Endothelial cell of hepatic sinusoid (primary cell): ENCODE data around the gene GOPC.

Experiments
- in situ Hi-C: cut with HindIII; loops from 2 replicates; pipeline ENCODE4 v1.10.0; 2017; ENCODE audit warnings: low sequenced_read_pairs

The GOPC gene

GRCh38 chr6:117552618-117553017 is 49.7 kb downstream of the GOPC start:
- in situ Hi-C loops, result no loop called here

- in situ Hi-C loops, result no loop called here
Observed at GRCh38 chr6:117550618-117551242, 51.6 kb downstream of the GOPC start.

- in situ Hi-C loops, result no loop called here
Observed at GRCh38 chr6:117550078-117550600, 52.2 kb downstream of the GOPC start.

GRCh38 chr6:117549611-117550010 is 52.7 kb downstream of the GOPC start:
- in situ Hi-C loops, result loop anchor here (5.0 kb wide), 1 partner anchor 37 kb away; no protein-coding TSS in a partner anchor

- in situ Hi-C loops, result loop anchor here (5.0 kb wide), 1 partner anchor 37 kb away; no protein-coding TSS in a partner anchor
Observed at GRCh38 chr6:117548797-117549301, 53.5 kb downstream of the GOPC start.

- in situ Hi-C loops, result loop anchor here (5.0 kb wide), 1 partner anchor 36 kb away; no protein-coding TSS in a partner anchor
Observed at GRCh38 chr6:117547688-117548621, 54.4 kb downstream of the GOPC start.

GRCh38 chr6:117546674-117547073 is 55.6 kb downstream of the GOPC start:
- in situ Hi-C loops, result loop anchor here (5.0 kb wide), 1 partner anchor 34 kb away; no protein-coding TSS in a partner anchor

- in situ Hi-C loops, result loop anchor here (5.0 kb wide), 1 partner anchor 33 kb away; no protein-coding TSS in a partner anchor
Observed at GRCh38 chr6:117545161-117545595, 57.1 kb downstream of the GOPC start.

- in situ Hi-C loops, result loop anchor here (5.0 kb wide), 1 partner anchor 32 kb away; no protein-coding TSS in a partner anchor
Observed at GRCh38 chr6:117544716-117545115, 57.6 kb downstream of the GOPC start.

GRCh38 chr6:117542493-117542892 is 59.8 kb downstream of the GOPC start:
- in situ Hi-C loops, result no loop called here

- in situ Hi-C loops, result no loop called here
Observed at GRCh38 chr6:117540670-117541069, 61.6 kb downstream of the GOPC start.

- in situ Hi-C loops, result no loop called here
Observed at GRCh38 chr6:117538615-117539014, 63.7 kb downstream of the GOPC start.

- in situ Hi-C loops, result no loop called here
Observed at GRCh38 chr6:117536317-117536716, 66.0 kb downstream of the GOPC start.

GRCh38 chr6:117534974-117535373 is 67.3 kb downstream of the GOPC start:
- in situ Hi-C loops, result loop anchor here (5.0 kb wide), 1 partner anchor 88 kb away; no protein-coding TSS in a partner anchor

- in situ Hi-C loops, result loop anchor here (5.0 kb wide), 1 partner anchor 86 kb away; no protein-coding TSS in a partner anchor
Observed at GRCh38 chr6:117533775-117534174, 68.5 kb downstream of the GOPC start.

GRCh38 chr6:117531809-117532725 is 70.2 kb downstream of the GOPC start:
- in situ Hi-C loops, result loop anchor here (5.0 kb wide), 1 partner anchor 85 kb away; no protein-coding TSS in a partner anchor

GRCh38 chr6:117531346-117531745 is 71.0 kb downstream of the GOPC start:
- in situ Hi-C loops, result loop anchor here (5.0 kb wide), 1 partner anchor 84 kb away; no protein-coding TSS in a partner anchor

- in situ Hi-C loops, result loop anchor here (5.0 kb wide), 1 partner anchor 83 kb away; no protein-coding TSS in a partner anchor
Observed at GRCh38 chr6:117530467-117531242, 71.7 kb downstream of the GOPC start.

- in situ Hi-C loops, result no loop called here
Observed at GRCh38 chr6:117525607-117526006, 76.7 kb downstream of the GOPC start.
